Suprapubic skin (tissue), 4 donors: ENCODE data around the gene PPP1R12B. TPM values are rescaled to one million over a fixed set of nuclear protein-coding genes. Genes with fewer than 3 reads are reported as not detected.

Experiments used
- DNase-seq, 2 donors: peaks; one replicate each; pipeline ENCODE4 v3.0.0-alpha.2; 2019; ENCODE audit warnings: low spot score in 2 of 2
- H3K27ac ChIP-seq: fragments of 200-600 bp; sonication (generic); one replicate; pipeline ENCODE4 v1.5.1; 2019
- H3K27me3 ChIP-seq: fragments of 200-600 bp; sonication (generic); one replicate; pipeline ENCODE4 v1.5.1; 2019
- H3K36me3 ChIP-seq: fragments of 200-600 bp; sonication (generic); one replicate; pipeline ENCODE4 v1.5.1; 2019
- H3K4me1 ChIP-seq: fragments of 200-600 bp; sonication (generic); one replicate; pipeline ENCODE4 v1.5.1; 2019
- H3K4me3 ChIP-seq: fragments of 200-600 bp; sonication (generic); one replicate; pipeline ENCODE4 v1.5.1; 2019; ENCODE audit warnings: mild to moderate bottlenecking
- H3K9me3 ChIP-seq: fragments of 200-600 bp; sonication (generic); one replicate; pipeline ENCODE4 v1.5.1; 2019
- EP300 ChIP-seq: sonication (generic); formaldehyde crosslinking; IDR thresholded peaks from one replicate; pipeline ENCODE4 v1.6.1; 2017; ENCODE audit warnings: antibody characterized with exemption
- POLR2A ChIP-seq, 2 donors: fragments of 450-650 bp; IDR thresholded peaks; one replicate each; pipeline ENCODE4 v1.6.1; 2017; ENCODE audit warnings: antibody characterized with exemption in 2 of 2, mild to moderate bottlenecking in 2 of 2, moderate library complexity in 2 of 2
- POLR2AphosphoS5 ChIP-seq, 3 donors: sonication (generic); formaldehyde crosslinking; IDR thresholded peaks; one replicate each; pipeline ENCODE4 v1.6.1; 2017; ENCODE audit warnings: antibody characterized with exemption in 3 of 3
- WGBS: methylation state at CpG from one replicate; pipeline ENCODE4 v1.1.5; 2018; 5-methylcytosine and 5-hydroxymethylcytosine counted together
- total RNA-seq, 4 donors: library from RNA; depleted of rRNA; stranded (reverse); fragments of >200 nt; gene quantifications; one replicate each; pipeline ENCODE4 v1.1.0, GENCODE V29; 2016
- TF ChIP-seq, protein P1 (sequence below), 2 donors: fragments of 200-600 bp in 1 of 2; fragments of 450-650 bp in 1 of 2; sonication (generic) in 1 of 2; IDR thresholded peaks; one replicate each; pipeline ENCODE4 v1.5.1; 2016 to 2019; ENCODE audit warnings: antibody characterized with exemption in 2 of 2, mild to moderate bottlenecking in 1 of 2, moderate library complexity in 1 of 2

Gene PPP1R12B
- total RNA-seq, 4 donors from 2014 or later: 28.4 to 90.7 (median 30.8) TPM

DNA sequence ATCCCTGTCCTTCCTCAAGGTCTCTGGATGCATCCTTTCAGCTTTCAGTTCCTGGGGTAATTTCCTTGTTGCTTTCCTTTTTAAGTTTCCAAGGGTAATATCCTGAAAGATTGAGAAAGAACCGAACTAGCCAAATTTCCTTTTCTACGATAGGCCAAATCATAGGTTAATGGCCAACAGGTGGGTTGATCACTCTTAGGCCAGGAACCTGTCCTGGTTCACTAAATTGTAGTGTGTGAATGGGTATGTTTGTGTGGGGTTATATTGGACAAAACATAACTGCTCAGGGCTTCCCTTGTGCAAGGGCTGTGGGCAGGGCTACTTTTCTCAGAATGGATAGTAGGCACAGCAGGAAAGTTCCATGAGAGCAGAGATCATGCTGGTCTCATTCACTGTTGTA, 23.9 kb upstream of the PPP1R12B start:
- Histone ChIP-seq H3K4me3 (no peak overlapping the region), H3K27ac (no peak overlapping the region), H3K4me1 (no peaks in the 10 kb centered on the region), H3K36me3 (no peaks in the 10 kb centered on the region), H3K27me3 (no peaks in the 10 kb centered on the region), H3K9me3 (no peaks in the 10 kb centered on the region)
- WGBS: 79% methylated on average over 2 of the region's 2 CpGs
- peak in 1 of 2 donors; percentile 5 for DNase-seq
- TF ChIP-seq, protein P1, sequence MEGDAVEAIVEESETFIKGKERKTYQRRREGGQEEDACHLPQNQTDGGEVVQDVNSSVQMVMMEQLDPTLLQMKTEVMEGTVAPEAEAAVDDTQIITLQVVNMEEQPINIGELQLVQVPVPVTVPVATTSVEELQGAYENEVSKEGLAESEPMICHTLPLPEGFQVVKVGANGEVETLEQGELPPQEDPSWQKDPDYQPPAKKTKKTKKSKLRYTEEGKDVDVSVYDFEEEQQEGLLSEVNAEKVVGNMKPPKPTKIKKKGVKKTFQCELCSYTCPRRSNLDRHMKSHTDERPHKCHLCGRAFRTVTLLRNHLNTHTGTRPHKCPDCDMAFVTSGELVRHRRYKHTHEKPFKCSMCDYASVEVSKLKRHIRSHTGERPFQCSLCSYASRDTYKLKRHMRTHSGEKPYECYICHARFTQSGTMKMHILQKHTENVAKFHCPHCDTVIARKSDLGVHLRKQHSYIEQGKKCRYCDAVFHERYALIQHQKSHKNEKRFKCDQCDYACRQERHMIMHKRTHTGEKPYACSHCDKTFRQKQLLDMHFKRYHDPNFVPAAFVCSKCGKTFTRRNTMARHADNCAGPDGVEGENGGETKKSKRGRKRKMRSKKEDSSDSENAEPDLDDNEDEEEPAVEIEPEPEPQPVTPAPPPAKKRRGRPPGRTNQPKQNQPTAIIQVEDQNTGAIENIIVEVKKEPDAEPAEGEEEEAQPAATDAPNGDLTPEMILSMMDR (IDR thresholded peaks at IDR 0.05): no peak
- TF ChIP-seq POLR2AphosphoS5 (IDR thresholded peaks at IDR 0.05) (no peak), POLR2A (IDR thresholded peaks at IDR 0.05) (no peak), EP300 (no peak)

DNA sequence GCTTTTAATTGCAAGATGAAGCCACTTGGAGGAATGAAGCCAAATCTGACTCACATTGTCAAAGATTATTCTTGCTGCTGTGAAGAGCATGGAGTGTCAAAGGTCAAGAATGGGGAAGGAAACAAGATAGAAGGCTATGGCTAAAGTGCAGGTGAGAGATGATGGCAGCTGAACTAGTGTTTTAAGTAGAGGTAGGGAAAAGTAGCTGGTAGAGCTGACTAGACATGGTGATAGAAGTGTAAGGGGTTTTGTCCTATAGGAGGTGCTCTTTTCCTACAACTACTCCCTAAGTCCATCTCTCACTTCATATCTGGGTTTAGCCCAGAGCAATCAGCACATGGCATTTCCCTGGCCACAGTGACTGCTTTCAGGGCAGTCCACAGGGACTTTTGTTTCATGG, 18.6 kb upstream of the PPP1R12B start:
- TF ChIP-seq, protein P1 (IDR thresholded peaks at IDR 0.05): no peak
- TF ChIP-seq EP300 (no peak), POLR2A (IDR thresholded peaks at IDR 0.05) (no peak), POLR2AphosphoS5 (IDR thresholded peaks at IDR 0.05) (no peak)
- no peak overlapping the region for H3K4me3 ChIP-seq

DNA sequence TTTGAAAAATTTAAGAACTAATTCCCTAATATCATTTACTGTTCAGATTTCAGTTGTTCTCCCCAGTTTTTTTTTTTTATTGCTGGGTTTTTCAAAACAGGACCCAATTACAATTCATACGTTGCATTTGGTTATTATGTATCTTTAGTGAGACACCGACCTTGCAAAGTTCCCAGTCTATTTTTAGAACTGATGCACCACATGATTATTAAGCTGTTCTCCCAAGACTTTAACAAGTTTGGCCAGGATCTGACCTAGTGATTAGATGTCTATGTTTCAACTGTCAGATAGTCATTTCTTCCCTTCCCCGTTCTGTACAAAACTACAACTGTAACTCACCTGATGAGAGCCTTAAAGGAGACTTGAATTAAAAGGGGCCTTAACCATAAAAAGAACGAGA, 14.6 kb upstream of the PPP1R12B start:
- no peak for TF ChIP-seq POLR2A (IDR thresholded peaks at IDR 0.05)
- no peak for TF ChIP-seq POLR2AphosphoS5 (IDR thresholded peaks at IDR 0.05)
- TF ChIP-seq, protein P1 (IDR thresholded peaks at IDR 0.05): no peak
- H3K9me3 ChIP-seq: no peaks in the 10 kb centered on the region
- H3K27me3 ChIP-seq: no peaks in the 10 kb centered on the region
- 74% methylated on average over 4 of the region's 4 CpGs for WGBS
- DNase-seq: no peak
- H3K4me3 ChIP-seq: no peak overlapping the region
- peaks cover 5% of the 10 kb centered on the region for H3K36me3 ChIP-seq
- no peaks in the 10 kb centered on the region for H3K4me1 ChIP-seq
- H3K27ac ChIP-seq: no peak overlapping the region

More for the DNA sequence above, 18.6 kb upstream of the PPP1R12B start:
- peak in 1 of 2 donors; percentile 34 for DNase-seq
- Histone ChIP-seq H3K27me3 (no peaks in the 10 kb centered on the region), H3K36me3 (peaks cover 5% of the 10 kb centered on the region), H3K27ac (no peak overlapping the region), H3K4me1 (no peaks in the 10 kb centered on the region), H3K9me3 (no peaks in the 10 kb centered on the region)

DNA sequence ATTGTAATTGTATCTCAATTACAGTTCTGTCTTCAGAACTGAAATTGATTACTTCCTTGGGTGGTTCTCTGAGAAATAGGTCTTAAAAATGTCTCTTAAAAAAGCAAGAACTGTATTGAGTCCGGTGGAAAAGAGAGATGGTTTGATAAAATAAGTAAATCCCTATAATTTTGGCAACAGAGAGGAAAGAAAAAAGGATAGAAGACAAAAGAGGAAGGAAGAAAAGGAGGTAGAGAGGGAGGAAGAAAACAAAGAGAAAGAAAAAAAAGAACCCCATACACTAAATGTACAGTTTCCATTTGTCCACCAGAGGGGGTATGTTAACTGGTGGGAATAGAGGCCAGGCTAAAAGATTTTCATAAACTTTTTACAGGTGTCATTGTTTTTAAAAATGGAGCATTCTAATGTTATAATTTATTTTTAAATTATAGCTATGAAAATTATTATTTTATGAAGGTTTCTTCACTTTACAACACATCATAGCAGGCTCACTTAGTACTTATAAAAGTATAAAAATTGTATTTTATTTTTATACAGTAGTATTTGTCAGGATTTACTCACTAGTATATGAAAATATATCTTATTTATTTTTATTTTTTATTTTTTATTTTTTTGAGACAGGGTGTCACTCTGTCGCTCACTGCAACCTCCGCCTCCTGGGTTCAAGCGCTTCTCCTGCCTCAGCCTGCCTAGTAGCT, 4.7 kb upstream of the PPP1R12B start:
- TF ChIP-seq POLR2AphosphoS5 (IDR thresholded peaks at IDR 0.05) (no peak), POLR2A (IDR thresholded peaks at IDR 0.05) (no peak), EP300 (no peak)
- TF ChIP-seq, protein P1 (IDR thresholded peaks at IDR 0.05): peak; percentile 30 to 66
- no peak for DNase-seq
- no peaks in the 10 kb centered on the region for H3K27me3 ChIP-seq

GRCh38 chr1:202348005-202348508, 442 bp upstream of the PPP1R12B start:
- no peak overlapping the region for H3K27ac ChIP-seq
- H3K4me3 ChIP-seq: peak overlapping the region; percentile 99
- 47% methylated on average over 6 of the region's 6 CpGs for WGBS

More for the DNA sequence above, 4.7 kb upstream of the PPP1R12B start:
- WGBS: 68% methylated on average over 4 of the region's 4 CpGs
- H3K9me3 ChIP-seq: no peaks in the 10 kb centered on the region
- H3K4me3 ChIP-seq: no peak overlapping the region
- H3K36me3 ChIP-seq: no peaks in the 10 kb centered on the region
- H3K4me1 ChIP-seq: peaks cover 7% of the 10 kb centered on the region
- H3K27ac ChIP-seq: no peak overlapping the region

More at GRCh38 chr1:202348005-202348508, 442 bp upstream of the PPP1R12B start:
- H3K4me1 ChIP-seq: peaks cover 12% of the 10 kb centered on the region
- TF ChIP-seq POLR2A (IDR thresholded peaks at IDR 0.05) (no peak), POLR2AphosphoS5 (IDR thresholded peaks at IDR 0.05) (no peak), EP300 (no peak)
- TF ChIP-seq, protein P1 (IDR thresholded peaks at IDR 0.05): no peak
- H3K36me3 ChIP-seq: no peaks in the 10 kb centered on the region
- no peak for DNase-seq
- no peaks in the 10 kb centered on the region for H3K27me3 ChIP-seq
- no peaks in the 10 kb centered on the region for H3K9me3 ChIP-seq
